Mammary epithelial cell (primary cell): ENCODE data around the gene ALOX5.

Source experiments
- EZH2 ChIP-seq: IDR thresholded peaks from 2 replicates; pipeline ENCODE4 v1.6.1; 2012; ENCODE audit warnings: low read length, inconsistent platforms, borderline replicate concordance
- TF ChIP-seq, protein P1 (sequence below), 2 donors: IDR thresholded peaks in 1 of 2; conservative IDR thresholded peaks in 1 of 2; 2 replicates each; pipeline ENCODE4 v1.5.1; 2011 to 2012; ENCODE audit warnings: inconsistent platforms in 2 of 2, low read length in 2 of 2, mild to moderate bottlenecking in 2 of 2, control low read depth in 1 of 2, low read depth in 1 of 2; ENCODE audit not compliant: insufficient read depth in 1 of 2; ENCODE audit errors: extremely low read depth in 1 of 2

DNA sequence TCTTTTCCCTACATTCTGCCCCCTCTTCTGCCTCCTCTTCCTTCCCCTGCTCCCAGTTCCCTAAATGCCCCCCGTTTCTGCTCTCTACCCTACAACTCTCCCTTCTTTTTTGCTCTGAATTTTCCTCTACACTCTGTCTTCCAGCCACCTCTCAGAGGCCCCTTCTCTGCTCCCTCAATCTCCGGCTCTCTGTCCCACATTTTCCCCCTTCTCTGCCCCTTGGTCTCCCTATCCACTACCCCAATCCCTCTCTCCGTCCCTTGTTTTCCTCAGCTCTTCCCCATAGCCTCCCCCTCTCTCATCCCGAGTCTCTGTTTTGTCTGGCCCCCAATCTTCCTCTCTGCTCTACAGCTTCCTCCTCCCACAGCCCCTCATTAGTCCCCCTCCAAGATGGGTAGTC lies 3.3 kb downstream of the ALOX5 start:
- no peak for TF ChIP-seq EZH2
- TF ChIP-seq, protein P1, sequence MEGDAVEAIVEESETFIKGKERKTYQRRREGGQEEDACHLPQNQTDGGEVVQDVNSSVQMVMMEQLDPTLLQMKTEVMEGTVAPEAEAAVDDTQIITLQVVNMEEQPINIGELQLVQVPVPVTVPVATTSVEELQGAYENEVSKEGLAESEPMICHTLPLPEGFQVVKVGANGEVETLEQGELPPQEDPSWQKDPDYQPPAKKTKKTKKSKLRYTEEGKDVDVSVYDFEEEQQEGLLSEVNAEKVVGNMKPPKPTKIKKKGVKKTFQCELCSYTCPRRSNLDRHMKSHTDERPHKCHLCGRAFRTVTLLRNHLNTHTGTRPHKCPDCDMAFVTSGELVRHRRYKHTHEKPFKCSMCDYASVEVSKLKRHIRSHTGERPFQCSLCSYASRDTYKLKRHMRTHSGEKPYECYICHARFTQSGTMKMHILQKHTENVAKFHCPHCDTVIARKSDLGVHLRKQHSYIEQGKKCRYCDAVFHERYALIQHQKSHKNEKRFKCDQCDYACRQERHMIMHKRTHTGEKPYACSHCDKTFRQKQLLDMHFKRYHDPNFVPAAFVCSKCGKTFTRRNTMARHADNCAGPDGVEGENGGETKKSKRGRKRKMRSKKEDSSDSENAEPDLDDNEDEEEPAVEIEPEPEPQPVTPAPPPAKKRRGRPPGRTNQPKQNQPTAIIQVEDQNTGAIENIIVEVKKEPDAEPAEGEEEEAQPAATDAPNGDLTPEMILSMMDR (conservative IDR thresholded peaks at IDR 0.05 in 1 of 2, IDR thresholded peaks at IDR 0.05 in 1 of 2; ENCODE audit: extremely low read depth in 1 of 2, insufficient read depth in 1 of 2, low read depth in 1 of 2, low read length in 2 of 2): no peak
